CD4-positive, alpha-beta T cell treated with Interleukin-1 beta for 1 hour (primary cell): Measurements from ENCODE around the gene SDF4.

Source experiments
- DNase-seq, 2 donors: peaks; one replicate each; pipeline ENCODE4 v3.0.0-alpha.2; 2020 to 2022

The SDF4 gene

DNA sequence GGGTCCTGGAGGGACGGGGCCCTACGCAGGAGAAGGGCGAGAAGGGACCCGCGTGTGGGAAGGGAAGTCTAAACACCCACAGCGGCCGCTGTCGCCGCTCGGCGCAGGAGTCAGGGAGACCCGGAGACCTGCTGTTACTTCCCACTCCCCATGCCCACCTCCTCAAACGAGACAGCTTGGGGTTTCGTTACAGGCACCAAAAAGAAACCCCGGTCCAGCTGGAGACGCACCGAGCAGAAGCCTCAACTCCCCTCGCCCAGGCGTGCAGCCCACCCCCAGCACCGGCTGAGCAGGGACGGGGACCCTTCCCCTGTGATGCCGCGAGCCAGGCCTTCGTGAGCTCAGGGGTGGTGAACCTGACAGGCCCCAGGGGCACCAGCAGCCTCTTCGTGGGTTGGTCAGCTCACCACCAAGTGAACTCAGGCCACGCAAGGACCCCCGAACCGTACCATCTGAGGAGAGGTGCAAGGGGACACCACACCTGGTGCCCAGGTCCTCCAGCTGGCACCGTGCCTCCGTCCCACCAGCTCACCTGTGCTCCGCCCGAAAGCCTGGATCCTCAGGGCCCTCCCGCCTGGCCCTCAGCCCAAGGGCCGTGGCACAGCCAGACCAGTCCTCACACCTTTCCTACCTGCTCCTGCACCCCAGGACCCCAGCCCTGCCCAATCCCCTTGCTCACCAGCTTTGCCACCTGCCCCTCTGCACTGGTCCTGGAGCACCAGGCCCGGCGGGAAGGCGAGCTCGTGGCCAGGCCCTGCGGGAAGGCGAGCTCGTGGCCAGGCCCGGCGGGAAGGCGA is 5.0 kb downstream of the SDF4 start:
- DNase-seq, result no peak

DNA sequence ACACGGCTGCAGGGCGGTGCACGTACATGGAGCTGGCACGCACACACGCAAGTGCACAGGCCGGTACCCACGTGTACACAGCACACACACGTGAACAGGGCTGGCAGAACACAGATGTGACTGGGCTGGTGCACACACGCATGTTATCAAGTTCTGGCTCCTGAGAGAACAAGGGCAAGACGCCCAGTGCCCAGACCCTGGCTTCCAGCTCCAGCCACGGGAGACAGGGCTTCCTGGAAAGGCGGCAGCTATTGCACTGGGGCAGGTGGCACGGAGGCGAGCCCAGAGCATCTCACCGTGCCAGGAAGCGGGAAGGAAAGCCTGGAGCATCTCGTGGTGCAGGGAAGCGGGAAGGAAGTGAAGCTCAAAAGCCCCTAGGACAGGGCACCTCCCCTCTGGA is 5.9 kb downstream of the SDF4 start:
- no peak for DNase-seq

DNA sequence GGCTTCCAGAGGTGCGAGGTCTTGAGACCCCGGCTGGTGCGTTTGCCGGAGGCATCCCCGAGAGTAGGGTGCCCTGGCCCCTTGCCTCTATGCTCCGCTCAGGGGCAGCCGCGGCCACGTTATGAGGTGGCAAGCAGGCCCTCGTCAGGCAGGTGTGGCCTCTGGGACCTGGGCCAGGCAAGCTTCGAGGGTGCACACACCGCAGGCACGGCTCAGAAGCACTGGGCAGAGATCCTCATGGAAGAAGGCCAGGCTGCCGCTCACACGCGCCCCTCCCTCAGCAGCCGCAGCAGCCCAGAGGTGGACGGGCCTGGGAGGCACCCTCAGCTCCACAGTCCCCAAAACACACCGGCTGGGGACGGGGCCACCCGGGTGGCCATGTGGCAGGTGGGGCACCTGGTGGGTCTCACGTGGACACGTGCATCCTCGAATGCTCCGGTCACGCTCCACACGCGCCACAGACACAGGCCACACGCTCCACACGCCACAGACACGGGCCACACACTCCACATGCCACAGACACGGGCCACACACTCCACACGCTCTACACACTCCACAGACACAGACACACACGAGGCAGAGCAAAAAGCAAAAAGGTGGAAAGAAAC is 6.5 kb downstream of the SDF4 start:
- no peak for DNase-seq

DNA sequence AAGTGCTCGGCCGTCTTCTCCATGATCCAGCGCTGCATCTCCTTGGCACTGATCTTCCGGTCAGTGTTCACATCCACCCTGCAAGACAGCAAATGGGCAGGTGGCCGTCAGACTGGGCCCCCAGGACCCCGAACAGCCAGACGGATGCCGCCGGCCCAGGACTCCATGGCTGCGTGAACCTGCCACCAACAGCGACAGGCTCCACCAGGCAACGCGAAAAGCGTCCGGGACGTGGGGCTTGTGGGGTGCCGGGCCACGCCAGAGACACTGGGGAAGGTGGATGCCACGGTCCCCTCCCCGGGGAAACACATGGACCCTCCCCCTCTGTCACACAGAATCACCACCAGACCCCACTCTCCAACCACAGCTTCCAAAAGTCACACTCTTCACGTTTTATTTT is 7.9 kb downstream of the SDF4 start:
- no peak for DNase-seq

DNA sequence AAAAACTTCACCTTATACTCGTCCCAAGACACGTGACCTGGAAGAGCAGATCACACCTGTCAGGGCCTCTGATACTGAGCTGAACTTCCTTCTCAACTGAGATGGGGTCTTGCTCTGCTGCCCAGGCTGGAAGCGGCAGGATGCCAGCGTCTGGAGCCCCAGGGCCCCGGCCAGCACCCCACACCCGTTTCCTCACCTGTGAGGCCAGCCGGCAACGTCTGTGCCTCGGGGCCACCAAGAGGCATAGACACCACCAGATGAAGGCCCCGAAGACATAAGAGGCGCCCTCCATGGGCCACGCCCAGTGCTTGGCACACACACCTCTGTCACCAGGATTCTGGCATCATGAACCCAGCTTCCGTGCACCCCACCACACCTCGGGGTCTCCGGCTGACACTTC is 8.5 kb downstream of the SDF4 start:
- no peak for DNase-seq

DNA sequence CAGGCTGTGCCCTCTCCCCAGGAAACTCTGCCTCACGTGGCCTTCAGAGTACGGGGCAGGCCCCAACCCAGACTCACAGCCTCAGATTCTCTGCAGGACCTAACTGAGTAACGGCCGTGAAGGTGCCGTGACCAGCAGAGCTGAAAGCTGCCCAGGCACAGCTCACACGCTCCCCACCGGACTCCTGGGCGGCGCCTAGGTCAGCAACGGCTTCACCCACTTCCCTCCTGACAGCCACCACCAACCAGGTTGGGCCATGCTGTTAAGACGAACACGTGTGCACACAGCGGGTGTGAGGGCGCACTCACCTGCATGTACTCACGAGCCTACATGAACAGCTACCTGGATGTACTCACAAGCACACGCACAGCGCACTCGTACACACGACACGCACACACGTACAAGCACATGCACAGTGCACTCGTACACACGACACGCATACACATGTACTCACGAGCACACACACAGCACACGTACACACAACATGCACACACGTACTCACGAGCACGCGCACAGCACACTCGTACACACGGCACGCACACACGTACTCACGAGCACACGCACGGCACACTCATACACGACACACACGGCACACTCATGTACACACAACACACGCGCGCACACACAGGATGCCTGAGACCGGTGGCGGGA is 9.1 kb downstream of the SDF4 start:
- no peak for DNase-seq

DNA sequence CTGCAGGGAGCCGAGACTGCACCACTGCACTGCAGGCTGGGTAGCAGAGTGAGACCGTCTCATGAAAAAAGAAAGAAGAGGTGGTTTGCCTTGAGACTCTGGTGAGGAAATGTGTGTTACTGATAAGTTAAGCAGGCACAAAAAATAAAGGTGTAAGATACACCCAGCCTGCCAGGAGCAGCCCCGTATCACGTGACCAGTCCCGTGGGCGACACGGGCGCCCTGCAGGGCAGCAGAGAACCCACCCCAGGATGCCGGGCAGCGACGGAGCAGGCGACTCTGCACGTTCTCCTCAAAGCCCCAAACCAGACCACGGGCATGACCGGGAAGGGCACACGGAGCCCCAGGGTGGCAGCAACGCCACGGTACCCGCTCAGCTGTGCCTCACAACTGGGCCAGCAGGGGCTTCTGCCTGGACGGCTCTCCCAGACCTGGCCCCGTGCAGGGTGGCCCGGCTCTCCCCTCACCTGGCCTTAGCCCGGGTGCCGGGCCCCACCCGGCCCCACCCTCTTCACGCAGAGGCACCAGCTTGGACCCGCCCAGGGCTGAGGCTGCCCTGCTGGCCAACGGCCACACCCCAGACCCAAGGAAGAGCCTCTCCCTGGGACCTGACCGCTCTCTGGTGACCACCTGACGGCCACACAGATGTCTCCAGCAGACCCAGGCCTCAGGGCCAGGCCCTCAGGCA is 9.8 kb downstream of the SDF4 start:
- DNase-seq, result no peak

DNA sequence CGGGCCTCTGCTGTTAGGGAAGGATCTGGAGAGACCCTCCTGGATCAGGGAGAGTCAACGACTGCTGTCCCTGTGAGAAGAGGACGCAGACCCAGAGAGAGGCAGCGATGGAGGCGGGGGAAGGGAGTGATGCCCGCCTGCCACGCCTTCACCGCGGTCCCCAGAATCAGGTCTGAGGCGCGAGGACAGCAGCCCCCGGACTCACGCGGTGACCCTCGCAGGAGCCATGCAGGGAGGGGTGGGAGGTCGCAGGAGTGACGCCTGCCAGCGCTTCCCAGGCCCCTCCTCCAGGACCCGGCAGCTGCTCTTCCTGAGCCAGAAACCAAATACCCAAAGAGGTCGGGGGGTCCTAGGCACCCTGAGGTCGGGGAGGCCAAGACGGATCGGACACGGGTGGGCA is 11.6 kb downstream of the SDF4 start:
- DNase-seq, result no peak

DNA sequence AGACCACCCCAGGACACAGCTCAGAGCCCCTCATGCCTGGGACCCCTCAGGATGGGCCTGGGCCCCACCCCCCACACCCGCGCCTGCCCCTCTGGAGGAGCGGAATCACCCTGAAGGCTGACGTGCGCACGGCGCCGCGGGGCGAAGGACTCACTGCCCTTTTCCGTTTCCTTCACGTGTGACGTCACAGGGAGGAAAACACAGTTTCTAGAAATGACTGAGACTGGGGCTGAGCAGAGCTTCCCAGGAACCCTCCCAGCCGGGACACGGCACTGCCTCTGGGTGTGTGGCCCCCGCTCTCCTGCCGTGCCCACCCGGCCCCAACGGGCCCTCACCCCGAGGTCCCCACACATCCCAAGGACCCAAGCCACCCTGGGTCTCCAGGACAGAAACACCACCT is 12.5 kb downstream of the SDF4 start:
- DNase-seq, result peak; percentile 32 to 72

DNA sequence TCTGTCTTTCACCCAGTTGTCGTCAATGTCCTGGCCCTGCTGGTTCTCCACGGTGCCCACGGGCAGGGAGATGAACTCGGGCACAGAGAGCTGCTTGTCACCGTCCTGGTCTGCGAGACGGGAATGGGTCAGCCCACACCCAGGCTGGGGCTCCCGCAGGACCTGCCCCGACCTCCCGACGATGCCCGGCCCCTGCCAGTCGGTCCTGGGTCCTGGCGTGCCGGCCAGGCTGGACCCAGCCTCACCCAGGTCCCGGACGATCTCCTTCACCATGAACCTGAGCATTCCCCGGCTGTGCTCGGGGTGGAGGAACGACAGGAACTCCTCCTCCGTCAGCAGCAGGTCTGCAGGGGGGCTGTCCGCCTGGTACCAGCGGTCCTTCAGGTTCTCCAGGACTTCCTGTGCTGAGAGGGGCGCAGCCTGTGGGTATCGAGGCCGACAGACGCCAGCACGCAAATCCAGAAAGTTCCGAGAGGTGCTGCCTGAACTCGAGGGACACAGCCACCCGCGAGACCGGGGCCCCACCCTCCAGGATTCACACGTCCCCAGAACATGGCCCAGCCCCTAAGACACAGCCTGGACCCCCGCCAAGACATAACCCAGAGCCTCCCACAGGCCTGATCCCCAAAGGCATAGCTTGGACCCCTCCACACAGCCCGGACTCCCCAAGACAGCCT is 13.1 kb downstream of the SDF4 start:
- no peak for DNase-seq

DNA sequence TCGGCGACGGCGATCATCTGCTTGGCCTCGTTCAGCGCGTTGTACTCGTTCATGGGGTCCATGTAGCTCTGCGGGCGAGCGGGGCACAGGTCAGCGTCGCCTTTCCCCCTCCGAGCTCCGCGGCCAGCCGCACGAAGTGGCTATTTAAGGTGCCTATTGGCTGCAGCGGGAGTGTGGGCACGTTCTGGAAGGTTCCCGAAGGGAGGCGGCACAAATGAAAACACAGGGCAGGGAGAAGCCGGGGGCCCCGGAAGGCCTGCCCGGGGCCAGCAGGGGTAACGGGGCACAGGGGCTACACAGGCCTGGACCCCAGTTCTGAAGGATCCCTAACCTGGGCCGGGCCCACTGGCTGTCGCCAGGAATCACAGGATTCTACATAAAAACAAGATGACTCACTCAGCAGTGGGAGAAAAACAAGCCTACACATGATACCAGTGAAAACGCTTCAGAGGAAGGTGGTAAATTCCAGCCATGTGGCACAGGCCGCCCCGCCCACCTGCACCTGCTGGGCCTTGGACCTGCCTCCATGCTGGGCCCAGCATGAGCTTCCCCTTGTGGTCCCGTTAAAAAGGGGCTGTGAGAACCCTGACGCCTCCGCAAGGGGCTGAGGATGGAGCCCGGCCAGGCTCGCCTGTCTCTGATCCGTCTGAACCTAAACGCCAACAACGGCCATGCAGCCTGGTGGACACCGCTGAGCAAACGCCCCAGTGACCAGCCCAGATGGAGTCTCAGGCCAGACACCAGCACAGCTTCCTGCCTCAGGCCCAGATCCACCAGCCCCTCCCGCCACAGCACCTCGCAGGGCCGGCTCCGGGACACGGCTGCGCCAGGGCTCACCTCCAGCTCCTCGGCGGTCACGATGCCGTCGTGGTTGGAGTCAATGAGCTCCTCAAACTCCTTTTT is 13.9 kb downstream of the SDF4 start:
- DNase-seq, result no peak

DNA sequence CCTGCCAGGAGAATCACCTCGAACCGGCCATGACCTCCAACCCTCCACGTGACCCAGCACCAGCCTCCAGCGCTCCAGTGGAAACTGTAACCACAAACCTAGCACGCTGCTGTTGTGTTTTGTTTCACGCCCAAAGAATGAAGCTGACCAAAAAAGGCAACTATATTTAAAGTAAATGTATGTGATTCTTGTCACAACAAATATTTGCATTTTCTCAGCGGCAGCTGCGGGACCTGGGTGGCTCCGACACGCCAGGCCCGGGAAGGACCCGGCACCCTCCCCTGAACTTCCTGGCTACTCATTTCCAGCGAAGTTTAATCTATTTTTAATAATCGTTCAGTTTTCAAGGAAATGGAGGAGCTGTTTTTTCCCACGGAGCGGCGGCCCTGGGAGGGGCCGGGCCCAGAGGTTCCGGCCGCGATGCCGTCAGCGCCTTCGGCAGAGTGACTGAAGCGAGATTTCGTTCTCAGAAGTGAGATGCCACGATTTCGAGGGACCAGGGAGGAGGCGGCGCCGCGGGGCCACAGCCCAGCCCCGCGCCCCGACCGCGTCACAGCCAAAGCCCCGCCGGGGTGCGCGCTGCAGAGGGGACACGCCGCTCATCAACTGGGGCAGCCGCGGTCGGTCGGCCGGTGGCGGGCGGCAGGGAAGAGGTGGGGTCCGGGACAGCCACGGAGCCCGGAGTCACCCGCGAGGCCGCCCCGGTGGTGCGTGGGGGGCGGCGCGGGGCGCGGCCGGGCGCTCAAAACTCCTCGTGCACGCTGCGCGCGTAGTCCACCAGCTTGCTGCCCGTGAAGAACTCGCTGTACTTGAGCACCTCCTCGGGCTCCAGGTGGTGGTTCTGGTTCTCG is 14.8 kb downstream of the SDF4 start:
- peak in 1 of 2 donors; percentile 68 for DNase-seq

DNA sequence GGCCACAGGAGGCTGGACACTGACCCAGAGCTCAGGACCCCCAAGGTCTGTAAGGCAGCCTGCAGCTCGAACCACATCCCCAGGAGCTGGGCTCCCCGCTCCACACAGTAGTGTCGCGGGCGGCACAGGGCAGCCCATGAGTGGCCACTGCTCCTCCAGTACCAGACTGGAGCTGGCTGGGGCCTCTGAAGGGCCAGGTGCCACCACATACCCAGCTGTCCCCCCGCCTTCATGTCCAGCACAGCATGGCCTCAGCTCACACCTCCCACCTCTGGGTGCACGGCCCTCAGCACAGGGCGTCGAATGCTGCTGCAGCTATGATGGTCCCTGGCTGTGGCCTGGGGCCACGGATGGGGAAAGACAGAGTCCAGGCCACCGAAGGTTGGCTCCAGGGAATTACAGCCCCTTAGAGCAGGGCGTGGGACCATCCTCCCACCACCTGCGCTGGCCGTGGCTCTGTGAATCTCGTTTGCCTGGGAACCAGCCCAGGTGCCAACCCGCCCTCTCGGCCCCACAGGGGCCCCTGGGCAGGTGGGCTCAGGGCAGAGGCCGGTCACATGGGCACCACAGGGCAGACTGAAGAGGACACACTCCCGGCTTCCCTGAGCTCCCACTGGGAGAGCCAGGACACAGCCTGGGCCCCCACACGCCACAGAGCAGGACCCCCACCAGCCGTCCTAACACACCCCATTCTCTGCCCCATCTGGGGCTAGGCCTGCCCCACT is 15.8 kb downstream of the SDF4 start:
- no peak for DNase-seq

DNA sequence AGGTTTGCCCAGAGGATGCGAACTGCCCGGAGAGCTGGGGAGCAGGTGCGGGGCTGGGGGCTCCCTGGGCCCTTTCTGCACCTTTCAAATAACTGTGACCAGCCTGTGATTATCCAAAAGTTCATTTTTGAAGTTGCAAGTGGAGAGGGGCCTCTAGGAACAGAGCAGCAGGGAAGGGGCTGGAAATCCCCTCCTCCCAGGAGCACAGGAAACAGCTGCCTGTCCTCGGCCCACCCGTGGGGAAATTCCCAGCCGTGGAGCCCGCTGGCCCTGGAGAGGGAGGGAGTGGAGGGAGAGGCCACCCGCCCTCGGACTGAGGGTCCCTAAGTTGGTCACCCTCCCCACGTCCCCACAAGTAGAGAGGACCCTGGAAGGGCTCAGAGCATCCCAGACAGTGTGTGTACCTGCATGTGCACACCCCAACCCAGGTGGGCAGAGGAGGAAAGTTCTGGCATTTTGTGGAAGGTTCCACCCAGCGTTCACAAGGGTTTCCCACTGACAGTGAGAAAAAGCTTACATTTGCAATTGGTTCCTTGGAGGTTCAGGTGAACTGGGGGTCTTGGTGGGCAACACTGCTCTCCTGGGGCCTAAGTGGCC is 16.6 kb downstream of the SDF4 start:
- DNase-seq, result peak in 1 of 2 donors; percentile 55

DNA sequence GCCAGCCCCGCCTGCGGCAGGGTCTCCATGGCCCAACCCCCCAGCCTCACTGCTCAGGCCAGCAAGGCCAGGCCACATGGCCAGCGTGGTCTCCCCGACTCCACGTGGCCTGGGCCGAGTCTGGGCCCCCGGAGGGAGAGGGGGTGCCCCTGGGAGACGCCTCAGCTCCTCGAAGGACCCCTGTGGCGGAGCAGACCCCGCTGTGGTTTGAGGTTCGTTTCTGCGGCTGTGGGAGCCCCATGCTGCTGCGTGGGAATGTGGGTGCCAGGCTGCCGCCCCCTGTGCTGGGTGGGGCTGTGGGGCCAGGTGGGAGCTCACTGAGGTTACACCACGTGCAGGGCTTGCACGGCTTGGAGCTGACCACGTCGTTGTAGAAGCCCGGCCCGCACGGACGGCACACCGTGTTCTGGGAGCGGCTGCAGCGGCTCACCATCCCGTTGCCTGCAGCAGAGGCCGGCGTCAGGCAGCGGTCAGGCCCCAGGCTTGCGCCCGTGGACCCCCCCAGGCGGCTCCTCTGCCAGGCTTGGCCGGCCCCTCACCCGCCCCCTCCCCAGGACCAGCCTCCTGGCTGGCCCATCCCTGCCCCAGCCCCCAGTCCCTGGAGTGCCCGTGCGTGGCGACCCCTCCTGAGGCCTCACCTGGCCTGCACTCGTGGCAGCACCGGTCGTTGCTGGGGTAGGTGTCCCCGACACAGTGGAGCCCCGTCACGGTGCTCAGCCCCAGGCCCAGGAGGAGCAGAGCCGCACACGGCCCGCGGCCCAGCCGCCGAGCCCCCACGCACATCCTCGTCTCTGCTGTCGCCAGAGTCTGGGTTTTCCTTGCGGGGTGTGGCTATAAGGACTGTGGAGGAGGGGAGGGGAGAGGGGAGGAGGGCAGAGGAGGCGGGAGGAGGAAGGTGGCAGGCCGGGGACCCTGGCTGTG is 18.2 kb downstream of the SDF4 start, which contains the start of gene TNFRSF4:
Gene TNFRSF4, minus strand, starts transcription at position 809 of the 921 bp plus-strand sequence. Its CDS starts 26 bp downstream, at position 783.
- DNase-seq, result peak; percentile 41 to 54

DNA sequence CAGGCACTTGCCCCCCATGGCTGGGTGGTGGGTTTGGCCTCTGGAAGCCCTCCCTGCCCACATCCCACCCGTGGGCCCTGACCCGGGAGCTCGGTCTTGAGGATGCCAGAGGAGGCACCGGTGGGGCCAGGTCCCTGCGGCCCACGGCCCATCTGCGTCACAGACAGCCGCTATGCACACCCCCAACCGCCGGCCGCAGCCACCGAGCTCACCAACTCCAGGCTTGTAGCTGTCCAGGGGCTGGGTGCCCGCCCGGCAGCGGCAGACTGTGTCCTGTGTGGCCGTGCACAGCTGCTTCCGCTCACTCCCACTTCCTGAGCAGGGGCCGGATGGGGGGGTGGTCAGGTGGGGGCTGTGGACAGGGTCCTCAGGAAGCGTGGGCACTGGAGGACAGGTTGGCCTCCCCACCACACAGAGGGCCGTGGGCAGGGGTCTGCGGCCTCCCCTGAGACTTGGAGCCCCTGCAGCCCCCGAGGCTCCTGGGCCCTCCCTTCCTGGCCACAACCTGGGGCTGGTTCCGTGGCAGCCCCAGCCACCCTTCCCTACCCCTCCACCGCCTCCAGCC is 18.9 kb downstream of the SDF4 start:
- DNase-seq, result peak; percentile 63 to 65

DNA sequence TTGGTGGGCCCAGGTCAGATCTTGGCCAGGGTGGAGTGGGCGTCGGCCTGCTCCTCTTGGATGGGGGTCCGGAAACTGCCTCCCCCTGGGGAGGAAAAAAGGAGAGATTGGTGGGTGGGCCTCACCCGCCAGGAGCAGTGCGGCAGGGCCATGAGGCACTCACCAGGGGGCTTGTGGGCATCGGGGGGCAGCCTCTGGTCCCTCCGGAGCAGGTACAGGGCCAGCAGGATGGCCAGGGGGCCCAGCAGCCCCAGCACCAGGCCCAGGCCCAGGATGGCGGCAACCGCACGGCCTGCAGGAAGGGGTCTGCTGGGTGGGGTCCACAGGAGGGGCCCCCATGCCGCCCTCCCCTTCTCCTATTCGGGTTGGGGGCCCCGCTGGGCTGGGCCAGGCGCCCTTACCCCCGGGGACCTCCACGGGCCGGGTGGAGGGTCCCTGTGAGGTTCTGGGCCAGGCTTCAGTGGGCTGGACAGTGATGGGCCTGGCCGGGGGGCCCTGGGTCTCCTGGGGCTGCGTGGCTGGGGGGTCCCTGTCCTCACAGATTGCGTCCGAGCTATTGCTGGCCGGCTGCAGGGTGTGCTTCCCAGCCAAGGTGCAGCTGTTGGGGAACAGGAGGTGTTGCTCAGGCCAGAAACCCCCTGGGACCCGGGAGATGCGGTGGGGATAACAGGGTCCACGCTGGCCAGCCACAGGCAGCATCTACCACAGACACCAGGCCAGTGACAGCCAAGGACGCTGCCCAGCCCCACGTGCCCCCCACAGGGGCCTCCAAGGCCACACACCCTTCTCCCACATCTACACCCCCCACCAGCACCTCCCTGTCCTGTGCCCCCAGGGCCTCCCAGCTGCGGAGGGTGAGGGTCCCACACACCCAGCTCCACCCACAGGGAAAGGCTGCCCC is 20.0 kb downstream of the SDF4 start:
- DNase-seq, result no peak
